Endothelial cell of umbilical vein (primary cell): Measurements from ENCODE around the gene MAP3K4. TPM values are rescaled to one million over a fixed set of nuclear protein-coding genes. Genes with fewer than 3 reads are reported as not detected.

Experiments used
- BruUV-seq: library from RNA; stranded (reverse); fragments of 400-500 nt; replicated peaks from 2 replicates; lab custom pipeline; 2021; lab: Mats Ljungman, UMichigan
- CTCF ChIA-PET: fragments of 300-600, 350-600 bp; sonication (Branson Sonifier 250); formaldehyde crosslinking; loops from one replicate; lab custom pipeline; 2021; ENCODE audit warnings: antibody characterized with exemption, inconsistent platforms; lab: Charles Lee
- POLR2A ChIA-PET: fragments of 300-600, 350-600 bp; sonication (Branson Sonifier 250); formaldehyde crosslinking; loops from one replicate; lab custom pipeline; 2021; ENCODE audit warnings: antibody characterized with exemption, inconsistent platforms; lab: Charles Lee
- DNase-seq: peaks from one replicate; pipeline ENCODE4 v3.0.0-alpha.2; 2011; ENCODE audit warnings: low read depth, low spot score
- FAIRE-seq: peaks from 2 replicates; lab custom pipeline; 2011; peaks lifted over from hg19 to GRCh38; lab: Jason Lieb, UNC
- H2AFZ ChIP-seq: 2 replicates; pipeline ENCODE4 v1.6.0; 2012; ENCODE audit warnings: low read depth, low read length, control low read depth, inconsistent platforms
- H3K27ac ChIP-seq: 2 replicates; pipeline ENCODE4 v1.5.1; 2011; ENCODE audit warnings: low read depth, mild to moderate bottlenecking, control low read depth, low read length, moderate library complexity; ENCODE audit not compliant: insufficient read depth
- H3K27me3 ChIP-seq, 2 experiments: 2 replicates each; pipeline versions ENCODE4 v1.6.0 to v1.6.1; 2011; ENCODE audit warnings: low read length in 2 of 2, mixed read lengths in 1 of 2; ENCODE audit not compliant: control insufficient read depth in 2 of 2, insufficient read depth in 2 of 2
- H3K36me3 ChIP-seq, 2 experiments: 2 replicates in 1 of 2; 3 replicates in 1 of 2; pipeline ENCODE4 v1.5.1; 2011; ENCODE audit warnings: low read length in 2 of 2, mild to moderate bottlenecking in 1 of 2, moderate library complexity in 1 of 2; ENCODE audit not compliant: control insufficient read depth in 2 of 2, insufficient read depth in 2 of 2; ENCODE audit errors: extremely low read depth in 1 of 2
- H3K4me1 ChIP-seq: 3 replicates; pipeline ENCODE4 v1.5.1; 2011; ENCODE audit warnings: mild to moderate bottlenecking, low read length; ENCODE audit not compliant: control insufficient read depth, insufficient read depth; ENCODE audit errors: extremely low read depth
- H3K4me2 ChIP-seq: 2 replicates; pipeline ENCODE4 v1.6.1; 2011; ENCODE audit warnings: low read length, control low read depth, mixed read lengths; ENCODE audit not compliant: insufficient read depth
- H3K4me3 ChIP-seq, 3 experiments: fragments of 200-600 bp in 1 of 3; sonication (generic), shearing (Covaris generic) in 1 of 3; replicated peaks in 1 of 3; 2 replicates each; pipeline ENCODE4 v1.5.1; 2011 to 2016; ENCODE audit warnings: control low read depth in 3 of 3, low read length in 3 of 3, mild to moderate bottlenecking in 2 of 3, inconsistent platforms in 1 of 3, low read depth in 1 of 3, moderate library complexity in 1 of 3; ENCODE audit not compliant: insufficient read depth in 1 of 3
- H3K79me2 ChIP-seq: 2 replicates; pipeline ENCODE4 v1.6.0; 2012; ENCODE audit warnings: low read length, inconsistent platforms; ENCODE audit not compliant: control insufficient read depth, insufficient read depth
- H3K9ac ChIP-seq: replicated peaks from 2 replicates; pipeline ENCODE3; 2011; ENCODE audit warnings: low read length, control low read depth; ENCODE audit not compliant: insufficient read depth; ENCODE audit errors: extremely low read depth
- H3K9me1 ChIP-seq: replicated peaks from 3 replicates; pipeline ENCODE4 v1.6.0; 2011; ENCODE audit warnings: mild to moderate bottlenecking, low read length; ENCODE audit not compliant: control insufficient read depth, insufficient read depth; ENCODE audit errors: extremely low read depth
- H3K9me3 ChIP-seq: replicated peaks from 2 replicates; pipeline ENCODE4 v1.5.1; 2012; ENCODE audit warnings: low read length, inconsistent platforms; ENCODE audit not compliant: control insufficient read depth, insufficient read depth
- H4K20me1 ChIP-seq: replicated peaks from 2 replicates; pipeline ENCODE3; 2011; ENCODE audit warnings: mild to moderate bottlenecking, low read length; ENCODE audit not compliant: control insufficient read depth, insufficient read depth; ENCODE audit errors: extremely low read depth
- CTCF ChIP-seq, 2 donors: IDR thresholded peaks; 1 replicate in 1 of 2; 2 replicates in 1 of 2; pipeline ENCODE4 v1.5.1; 2011; ENCODE audit warnings: low read length in 2 of 2, mild to moderate bottlenecking in 2 of 2, moderate library complexity in 2 of 2, control low read depth in 1 of 2, inconsistent platforms in 1 of 2, low read depth in 1 of 2; ENCODE audit not compliant: insufficient read depth in 1 of 2; ENCODE audit errors: extremely low read depth in 1 of 2
- EZH2 ChIP-seq: IDR thresholded peaks from 2 replicates; pipeline ENCODE4 v1.6.1; 2012; ENCODE audit warnings: borderline replicate concordance, low read depth, mild to moderate bottlenecking, moderate library complexity, low read length, inconsistent platforms; ENCODE audit not compliant: severe bottlenecking
- FOS ChIP-seq: IDR thresholded peaks from 2 replicates; pipeline ENCODE4 v1.6.1; 2011; ENCODE audit warnings: mild to moderate bottlenecking, low read length, moderate library complexity, borderline replicate concordance; ENCODE audit not compliant: insufficient read depth
- GATA2 ChIP-seq: IDR thresholded peaks from 2 replicates; pipeline ENCODE4 v1.7.0; 2011; ENCODE audit warnings: low read depth, mild to moderate bottlenecking, moderate library complexity, mixed read lengths, low read length; ENCODE audit not compliant: insufficient read length, insufficient read depth
- JUN ChIP-seq: IDR thresholded peaks from 2 replicates; pipeline ENCODE4 v1.6.1; 2011; ENCODE audit warnings: borderline replicate concordance, low read depth; ENCODE audit not compliant: insufficient read length, insufficient read depth
- MAX ChIP-seq: IDR thresholded peaks from 2 replicates; pipeline ENCODE4 v1.6.1; 2011; ENCODE audit not compliant: insufficient read depth, insufficient read length
- MYC ChIP-seq: IDR thresholded peaks from one replicate; pipeline ENCODE4 v1.6.1; 2011; ENCODE audit warnings: mild to moderate bottlenecking, low read depth, low read length
- POLR2A ChIP-seq: IDR thresholded peaks from 2 replicates; pipeline ENCODE4 v1.6.1; 2012; ENCODE audit warnings: low read depth, mild to moderate bottlenecking, control low read depth, low read length
- POLR2AphosphoS5 ChIP-seq: IDR thresholded peaks from 2 replicates; pipeline ENCODE4 v1.6.1; 2012; ENCODE audit warnings: low read depth, mild to moderate bottlenecking, control low read depth, low read length, moderate library complexity; ENCODE audit not compliant: insufficient read depth
- dilution Hi-C: fragments of 300-500 bp; cut with MboI; formaldehyde crosslinking; loops from one replicate; pipeline ENCODE4 v1.15.0; 2019; ENCODE audit warnings: low sequenced_read_pairs; ENCODE audit not compliant: extremely low pct_ligation_motif_present
- intact Hi-C: fragments of 100-400 bp; cut with micrococcal nuclease; formaldehyde crosslinking; loops from one replicate; pipeline ENCODE4 v1.10.0; 2022
- polyA plus RNA-seq, 4 experiments: library from polyadenylated mRNA; depleted of rRNA in 3 of 4; stranded (reverse) in 3 of 4; unstranded in 1 of 4; fragments of >200 nt; gene quantifications; 2 replicates each; pipeline versions ENCODE4 v1.2.1 to v1.2.3, GENCODE V29; 2011 to 2012; ENCODE audit warnings: missing spikeins in 1 of 4
- total RNA-seq: library from RNA; stranded (reverse); gene quantifications from 2 replicates; pipeline ENCODE4 v1.2.3, GENCODE V29; 2021

MAP3K4 gene
- total and polyA plus RNA-seq, 2 donors (not counting 3 experiments of a cell fraction or from before 2014, with no cell fraction given), result 10.8 to 42.3 TPM

- DNase-seq, result no peak
- Histone ChIP-seq H2AFZ (no peak overlapping the region), H3K9ac (no peak overlapping the region), H3K4me1 (no peaks in the 10 kb centered on the region), H3K79me2 (no peaks in the 10 kb centered on the region), H3K9me3 (no peaks in the 10 kb centered on the region), H3K4me2 (no peak overlapping the region), H3K9me1 (no peaks in the 10 kb centered on the region), H3K27me3 (peaks cover 0 to 3% of the 10 kb centered on the region in 2 experiments), H3K27ac (no peak overlapping the region), H3K4me3 (no peak overlapping the region), H4K20me1 (no peaks in the 10 kb centered on the region), H3K36me3 (no peaks in the 10 kb centered on the region)
- ChIA-PET POLR2A (no interaction called here), CTCF (interaction anchor here (0.9 kb wide), 1 partner anchor 26 kb away, joined by 3 read pairs; no protein-coding TSS in a partner anchor)
- BruUV-seq, result no TSS peak
- intact Hi-C loops, result no loop called here
- dilution Hi-C loops, result no loop called here
- FAIRE-seq, result no peak
- TF ChIP-seq MYC, result no peak
- TF ChIP-seq EZH2, result no peak
- TF ChIP-seq GATA2, result no peak
- TF ChIP-seq POLR2A, result no peak
- TF ChIP-seq POLR2AphosphoS5, result no peak
- TF ChIP-seq MAX, result no peak
- TF ChIP-seq CTCF (IDR thresholded peaks at IDR 0.05; ENCODE audit: extremely low read depth in 1 of 2, insufficient read depth in 1 of 2, low read depth in 1 of 2, low read length in 2 of 2), result no peak
- no peak for TF ChIP-seq JUN
- no peak for TF ChIP-seq FOS
Measured at GRCh38 chr6:160965893-160966292, 25.7 kb upstream of the MAP3K4 start.
